VCaP (cell line): ENCODE data around the gene HMG20A.

ENCODE experiments used
- H3K27ac ChIP-seq: fragments of 450-650 bp; 2 replicates; pipeline ENCODE4 v1.5.1; 2017
- TF ChIP-seq, protein P1 (sequence below): fragments of 450-650 bp; conservative IDR thresholded peaks from 2 replicates; pipeline ENCODE4 v1.5.1; 2017; ENCODE audit warnings: mild to moderate bottlenecking, moderate library complexity

The HMG20A gene

DNA sequence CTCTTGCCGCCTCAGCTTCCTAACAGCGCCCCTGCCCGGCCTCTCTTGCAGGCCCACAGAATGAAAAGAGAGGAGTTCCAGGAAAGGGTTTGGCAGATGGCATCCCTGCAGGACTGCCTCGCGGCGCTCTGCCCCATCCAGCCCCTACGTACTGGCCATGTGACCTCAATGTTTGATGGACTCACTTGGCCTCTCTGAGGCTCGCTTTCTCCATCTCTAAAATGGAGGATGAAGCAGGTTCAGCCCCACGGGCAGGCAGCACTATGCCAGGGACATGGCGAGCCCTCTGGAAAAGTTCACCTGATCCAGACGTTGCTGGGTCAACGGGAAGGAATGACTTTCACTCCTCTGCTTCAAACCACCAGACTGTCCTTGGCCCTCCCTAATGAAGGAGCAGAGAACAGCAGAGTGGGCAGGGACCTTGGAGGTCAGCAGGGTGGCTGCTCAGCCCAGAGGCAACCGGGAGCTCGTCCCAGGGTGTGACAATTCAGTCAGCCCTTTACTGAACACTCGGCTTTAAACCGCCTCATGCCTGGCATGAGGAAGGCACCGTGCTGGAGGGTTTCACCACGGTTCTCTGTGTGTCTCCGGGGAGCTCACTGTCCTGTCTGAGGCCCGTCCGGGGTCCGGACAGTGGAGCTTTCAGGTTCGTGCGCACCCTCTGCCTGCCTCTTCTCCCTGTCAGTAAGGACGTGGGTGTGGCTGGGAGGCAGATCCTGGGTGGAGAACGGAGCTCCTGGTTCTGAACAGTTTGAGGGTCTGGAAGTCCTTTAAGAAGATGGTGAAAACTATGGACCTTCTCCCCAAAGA is 110.7 kb downstream of the HMG20A start:
- H3K27ac ChIP-seq: no peak overlapping the region
- TF ChIP-seq, protein P1, sequence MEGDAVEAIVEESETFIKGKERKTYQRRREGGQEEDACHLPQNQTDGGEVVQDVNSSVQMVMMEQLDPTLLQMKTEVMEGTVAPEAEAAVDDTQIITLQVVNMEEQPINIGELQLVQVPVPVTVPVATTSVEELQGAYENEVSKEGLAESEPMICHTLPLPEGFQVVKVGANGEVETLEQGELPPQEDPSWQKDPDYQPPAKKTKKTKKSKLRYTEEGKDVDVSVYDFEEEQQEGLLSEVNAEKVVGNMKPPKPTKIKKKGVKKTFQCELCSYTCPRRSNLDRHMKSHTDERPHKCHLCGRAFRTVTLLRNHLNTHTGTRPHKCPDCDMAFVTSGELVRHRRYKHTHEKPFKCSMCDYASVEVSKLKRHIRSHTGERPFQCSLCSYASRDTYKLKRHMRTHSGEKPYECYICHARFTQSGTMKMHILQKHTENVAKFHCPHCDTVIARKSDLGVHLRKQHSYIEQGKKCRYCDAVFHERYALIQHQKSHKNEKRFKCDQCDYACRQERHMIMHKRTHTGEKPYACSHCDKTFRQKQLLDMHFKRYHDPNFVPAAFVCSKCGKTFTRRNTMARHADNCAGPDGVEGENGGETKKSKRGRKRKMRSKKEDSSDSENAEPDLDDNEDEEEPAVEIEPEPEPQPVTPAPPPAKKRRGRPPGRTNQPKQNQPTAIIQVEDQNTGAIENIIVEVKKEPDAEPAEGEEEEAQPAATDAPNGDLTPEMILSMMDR: no peak

- no peak overlapping the region for H3K27ac ChIP-seq
- TF ChIP-seq, protein P1: no peak
Observed at GRCh38 chr15:77532067-77532710, 111.5 kb downstream of the HMG20A start.

GRCh38 chr15:77532846-77533245 is 112.2 kb downstream of the HMG20A start:
- no peak overlapping the region for H3K27ac ChIP-seq
- TF ChIP-seq, protein P1: no peak

DNA sequence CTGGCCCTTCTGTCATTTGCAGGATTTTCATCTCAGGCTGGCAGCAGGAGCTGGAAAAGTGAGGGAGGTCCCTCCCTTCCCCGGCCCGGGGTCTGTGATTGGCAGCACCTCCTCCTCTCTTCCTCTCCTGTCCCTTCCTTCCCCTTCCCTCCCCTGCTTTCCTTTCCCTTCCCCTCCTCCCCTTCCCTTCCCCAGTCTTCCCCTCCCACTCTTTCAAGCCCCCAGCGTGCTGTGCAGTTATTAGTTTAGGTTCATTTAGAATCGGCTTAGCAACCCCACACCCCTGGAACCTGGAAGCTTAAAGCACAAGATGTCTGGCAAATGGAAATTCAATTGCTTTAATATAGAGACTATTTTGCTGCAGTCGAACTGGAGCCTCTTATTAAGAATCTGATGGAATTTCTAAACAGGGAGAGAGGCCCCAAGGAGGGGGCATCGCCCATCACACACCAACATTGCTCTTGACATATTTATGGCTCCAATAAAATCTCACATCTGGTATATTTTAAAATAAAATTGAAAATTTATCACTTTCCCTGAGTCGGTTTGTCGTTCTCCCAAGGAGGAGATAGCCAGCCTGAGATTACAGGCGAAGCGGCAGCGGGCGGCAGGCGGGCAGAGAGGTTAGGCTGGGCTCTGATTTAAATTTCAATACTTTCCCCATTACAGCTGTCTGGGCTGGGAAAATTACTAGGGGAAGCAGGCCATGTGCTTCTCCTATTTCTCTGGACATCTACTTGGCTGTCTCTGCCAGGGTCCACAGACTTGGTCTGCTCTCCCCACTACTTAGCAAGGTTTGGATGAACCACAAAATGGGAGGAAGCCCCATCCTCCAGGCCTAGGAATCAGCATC is 113.1 kb downstream of the HMG20A start:
- TF ChIP-seq, protein P1: no peak
- H3K27ac ChIP-seq: no peak overlapping the region
